K562 (cell line): Measurements from ENCODE around the gene KCTD11. TPM values are rescaled to one million over a fixed set of nuclear protein-coding genes. Genes with fewer than 3 reads are reported as not detected.

Source experiments
- ATAC-seq: fragments of 200-7000 bp; cut with Tn5 transposase; 3 replicates; pipeline ENCODE4 v1.9.1; 2020; ENCODE audit warnings: moderate library complexity
- BruUV-seq: library from RNA; stranded (reverse); fragments of 400-500 nt; replicated peaks from 2 replicates; lab custom pipeline; 2021; lab: Mats Ljungman, UMichigan
- CTCF ChIA-PET: fragments of 300-600 bp; formaldehyde crosslinking; extraction: SDS; loops from one replicate; lab custom pipeline; 2021; ENCODE audit warnings: low intra/inter-chr PET ratio; lab: Yijun Ruan, JAX
- POLR2A ChIA-PET: fragments of 300-600, 350-650 bp; sonication (Branson Sonifier 250); formaldehyde crosslinking; extraction: SDS; loops from one replicate; lab custom pipeline; 2021; ENCODE audit warnings: antibody characterized with exemption, inconsistent platforms; lab: Yijun Ruan, JAX
- DNase-seq, 4 experiments: peaks; one replicate each; pipeline versions ENCODE4 v3.0.0 to v3.0.0-alpha.2; 2011 to 2018; ENCODE audit warnings: low spot score in 3 of 4, mixed read lengths in 3 of 4; ENCODE audit errors: extremely low read depth in 1 of 4
- FAIRE-seq: peaks from 2 replicates; lab custom pipeline; 2011; peaks lifted over from hg19 to GRCh38; lab: Jason Lieb, UNC
- H2AFZ ChIP-seq: 2 replicates; pipeline ENCODE4 v1.6.0; 2011; ENCODE audit warnings: low read depth, low read length, control low read depth, inconsistent platforms
- H3K27ac ChIP-seq: fragments of 200-600 bp; 3 replicates; pipeline ENCODE4 v1.8.0; 2011; ENCODE audit warnings: low read depth, mild to moderate bottlenecking, control low read depth, inconsistent platforms, low read length, moderate library complexity, mixed read lengths; ENCODE audit errors: extremely low read depth
- H3K27me3 ChIP-seq, 2 experiments: fragments of 300-600 bp in 1 of 2; 2 replicates in 1 of 2; 3 replicates in 1 of 2; pipeline versions ENCODE4 v1.6.0 to v1.8.0; 2011; ENCODE audit warnings: inconsistent platforms in 2 of 2, low read length in 2 of 2, mild to moderate bottlenecking in 1 of 2, mixed read lengths in 1 of 2, moderate library complexity in 1 of 2; ENCODE audit not compliant: control insufficient read depth in 2 of 2, insufficient read depth in 2 of 2
- H3K36me3 ChIP-seq: fragments of 300-600 bp; 3 replicates; pipeline ENCODE4 v1.8.0; 2011; ENCODE audit warnings: mild to moderate bottlenecking, low read length, inconsistent platforms; ENCODE audit not compliant: control insufficient read depth, insufficient read depth
- H3K4me1 ChIP-seq, 2 experiments: fragments of 200-600 bp in 1 of 2; replicated peaks in 1 of 2; 2 replicates in 1 of 2; 3 replicates in 1 of 2; pipeline versions ENCODE4 v1.5.1 to v1.8.0; 2011; ENCODE audit warnings: inconsistent platforms in 2 of 2, low read length in 2 of 2, mild to moderate bottlenecking in 1 of 2, mixed read lengths in 1 of 2, moderate library complexity in 1 of 2; ENCODE audit not compliant: control insufficient read depth in 2 of 2, insufficient read depth in 2 of 2
- H3K4me2 ChIP-seq: 2 replicates; pipeline ENCODE4 v1.6.1; 2011; ENCODE audit warnings: low read length, control low read depth, inconsistent platforms, mixed read lengths; ENCODE audit not compliant: insufficient read depth
- H3K4me3 ChIP-seq: fragments of 200-600 bp; sonication (generic), shearing (Covaris generic); 2 replicates; pipeline ENCODE4 v1.5.1; 2016; ENCODE audit warnings: control low read depth, inconsistent platforms
- H3K79me2 ChIP-seq: fragments of 200-600 bp; 3 replicates; pipeline ENCODE4 v1.8.0; 2011; ENCODE audit warnings: low read length, inconsistent platforms; ENCODE audit not compliant: control insufficient read depth, insufficient read depth
- H3K9ac ChIP-seq, 2 experiments: 2 replicates each; pipeline versions ENCODE4 v1.6.0 to v1.6.1; 2011; ENCODE audit warnings: low read depth in 2 of 2, low read length in 2 of 2, control low read depth in 1 of 2, inconsistent platforms in 1 of 2, mild to moderate bottlenecking in 1 of 2, mixed read lengths in 1 of 2; ENCODE audit not compliant: insufficient read depth in 1 of 2
- H3K9me1 ChIP-seq: one replicate; pipeline ENCODE4 v1.6.0; 2011; ENCODE audit warnings: inconsistent platforms, mild to moderate bottlenecking, low read length, moderate library complexity; ENCODE audit not compliant: control insufficient read depth, insufficient read depth
- H3K9me3 ChIP-seq: replicated peaks from 2 replicates; pipeline ENCODE4 v1.5.1; 2011; ENCODE audit warnings: low read depth, low read length, inconsistent platforms; ENCODE audit not compliant: control insufficient read depth, insufficient read depth
- H4K20me1 ChIP-seq: replicated peaks from 2 replicates; pipeline ENCODE4 v1.6.1; 2011; ENCODE audit warnings: low read length, inconsistent platforms, mixed read lengths; ENCODE audit not compliant: control insufficient read depth, insufficient read depth
- HNRNPLL ChIP-seq: fragments of 200-400 bp; formaldehyde crosslinking; IDR thresholded peaks from 2 replicates; pipeline ENCODE4 v1.6.1; 2017; ENCODE audit warnings: low read length, low read depth, mild to moderate bottlenecking; ENCODE audit not compliant: poor library complexity, severe bottlenecking
- SMAD1 ChIP-seq: fragments of 150-350 bp; IDR thresholded peaks from 2 replicates; pipeline ENCODE4 v1.6.1; 2014; ENCODE audit warnings: low read length, low read depth; ENCODE audit not compliant: partially characterized antibody
- USF2 ChIP-seq: sonication (generic); formaldehyde crosslinking; IDR thresholded peaks from 2 replicates; pipeline ENCODE4 v1.5.0; 2020; ENCODE audit warnings: missing genetic modification reagents
- ZNF75A ChIP-seq: fragments of 450-650 bp; formaldehyde crosslinking; IDR thresholded peaks from 2 replicates; pipeline ENCODE4 v1.4.0; 2020; ENCODE audit warnings: mild to moderate bottlenecking
- WGBS: fragments of 100-300 bp; shearing (Covaris generic); methylation state at CpG from one replicate; pipeline ENCODE4 v1.1.6; 2016; ENCODE audit warnings: low coverage, mixed read lengths; ENCODE audit not compliant: insufficient coverage; ENCODE audit errors: missing lambda C conversion rate; 5-methylcytosine and 5-hydroxymethylcytosine counted together
- in situ Hi-C: fragments of 300-500 bp; cut with MboI; formaldehyde crosslinking; loops from 4 replicates; pipeline ENCODE4 v1.15.0; 2018; ENCODE audit warnings: inconsistent platforms, mixed read lengths
- intact Hi-C: fragments of 100-400 bp; cut with micrococcal nuclease; formaldehyde crosslinking; loops from 2 replicates; pipeline ENCODE4 v1.14.2; 2022
- polyA plus RNA-seq, 8 experiments: library from polyadenylated mRNA; depleted of rRNA in 4 of 8; stranded (reverse) in 5 of 8; unstranded in 3 of 8; fragments of >200 nt; fragmentation: Nextera tagmentation in 2 of 8; fragmentation: Illumina TruSeq in 1 of 8; extraction: Ambion mirVana in 2 of 8; extraction: Trizol in 1 of 8; gene quantifications; 2 replicates each; pipeline versions ENCODE4 v1.2.1 to v1.2.3, GENCODE V29; 2011 to 2014; ENCODE audit warnings: inconsistent platforms in 1 of 8, missing spikeins in 1 of 8
- total RNA-seq, 7 experiments: library from RNA; depleted of rRNA in 6 of 7; stranded (reverse); fragments of >200 nt in 6 of 7; fragmentation: Illumina TruSeq in 2 of 7; extraction: Trizol in 2 of 7; gene quantifications; 2 replicates each; pipeline versions ENCODE4 v1.2.1 to v1.2.3, GENCODE V29; 2011 to 2021; ENCODE audit warnings: low replicate concordance in 1 of 7
- TF ChIP-seq, protein P1 (sequence below): fragments of 250-450 bp; sonication (Bioruptor Pico); IDR thresholded peaks from 2 replicates; pipeline ENCODE4 v1.5.0; 2021; ENCODE audit warnings: mild to moderate bottlenecking, moderate library complexity

The KCTD11 gene
- total and polyA plus RNA-seq, 9 of the 15 experiments (the other 6 are each of a cell fraction or from before 2014, with no cell fraction given), result 0.01 to 3.2 (median 2.5) TPM; not detected in 1

DNA sequence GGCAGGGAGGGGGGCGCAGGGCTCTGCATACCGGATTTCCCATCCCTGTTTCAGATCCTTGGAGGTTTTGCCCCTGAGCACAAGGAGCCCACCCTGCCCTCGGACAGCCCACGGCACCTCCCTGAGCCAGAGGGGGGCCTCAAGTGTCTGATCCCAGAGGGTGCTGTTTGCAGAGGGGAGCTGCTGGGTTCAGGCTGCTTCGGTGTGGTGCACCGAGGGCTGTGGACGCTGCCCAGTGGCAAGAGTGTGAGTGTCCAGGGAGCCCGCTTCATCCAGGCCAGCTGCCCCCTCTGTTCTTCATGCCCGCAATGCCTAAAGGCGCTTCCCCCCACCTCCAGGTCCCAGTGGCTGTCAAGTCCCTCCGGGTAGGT is 31.4 kb downstream of the KCTD11 start:
- H3K4me3 ChIP-seq, result no peak overlapping the region
- intact Hi-C loops, result no loop called here
- no TSS peak for BruUV-seq
- peaks cover 8 to 18% of the 10 kb centered on the region in 2 experiments; a peak in 4 of 5 replicates for H3K4me1 ChIP-seq
- DNase-seq, result no peak
- ChIA-PET POLR2A (no interaction called here), CTCF (no interaction called here)
- peaks cover 2% of the 10 kb centered on the region; the same call in 1 of the 2 replicates for H3K9me3 ChIP-seq
- no peak for ATAC-seq
- no peaks in the 10 kb centered on the region for H3K9me1 ChIP-seq
- no peaks in the 10 kb centered on the region for H3K27me3 ChIP-seq
- no peaks in the 10 kb centered on the region for H3K36me3 ChIP-seq
- H3K9ac ChIP-seq, result no peak overlapping the region
- H3K4me2 ChIP-seq, result no peak overlapping the region
- H3K27ac ChIP-seq, result no peak overlapping the region
- 94% methylated on average over 5 of the region's 11 CpGs for WGBS
- in situ Hi-C loops, result no loop called here
- TF ChIP-seq, protein P1, sequence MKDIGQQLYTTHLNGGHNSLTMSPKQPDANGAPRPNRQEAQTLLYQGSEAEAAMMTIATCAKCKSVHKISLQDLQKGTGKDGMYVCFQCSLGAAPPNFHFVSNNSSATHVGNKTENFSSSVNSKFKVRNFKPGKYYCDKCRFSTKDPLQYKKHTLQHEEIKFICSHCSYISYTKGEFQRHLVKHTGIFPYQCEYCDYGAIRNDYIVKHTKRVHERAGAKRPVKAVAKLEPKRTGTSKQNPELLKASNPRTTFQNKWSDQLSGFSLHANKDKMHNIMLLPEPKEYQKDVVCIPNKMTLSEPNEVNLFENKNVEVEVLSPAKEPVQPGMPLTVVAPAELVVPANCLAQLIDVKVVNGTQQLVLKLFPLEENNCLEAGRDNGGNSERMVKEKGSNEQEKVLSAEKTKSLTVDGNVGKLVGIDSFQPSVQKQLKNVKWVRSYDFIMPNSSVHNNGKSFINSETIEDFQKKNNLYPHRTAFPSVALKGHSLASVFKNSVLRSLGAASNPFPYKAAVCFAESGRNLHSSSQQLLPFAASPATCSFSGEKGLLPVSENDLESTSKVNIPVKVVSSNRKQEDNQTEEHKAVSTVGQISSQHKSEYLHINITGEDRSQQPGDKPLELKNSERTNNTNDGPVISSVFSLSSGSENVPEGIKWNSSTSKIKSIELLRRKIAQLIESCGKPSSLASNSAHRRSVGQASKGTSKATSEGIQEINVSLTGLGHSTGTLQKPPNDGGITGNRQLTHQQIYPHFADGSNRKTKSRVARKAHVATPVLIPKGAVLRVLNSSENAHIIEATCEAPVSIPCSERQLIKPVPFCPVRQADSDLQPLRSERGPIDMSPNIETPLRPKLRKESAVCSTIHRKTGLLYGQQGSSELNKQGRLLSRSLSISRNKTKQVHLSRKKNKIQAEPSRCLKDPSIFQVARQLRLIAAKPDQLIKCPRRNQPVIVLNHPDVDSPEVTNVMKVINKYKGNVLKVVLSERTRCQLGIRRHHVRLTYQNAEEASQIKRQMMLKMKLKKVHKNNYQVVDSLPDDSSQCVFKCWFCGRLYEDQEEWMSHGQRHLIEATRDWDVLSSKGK, result no peak
- no peak for TF ChIP-seq USF2 (CRISPR knock-in tag)
- TF ChIP-seq SMAD1, result no peak
- no peak for TF ChIP-seq ZNF75A
- TF ChIP-seq HNRNPLL, result no peak
- no peak for FAIRE-seq
- H2AFZ ChIP-seq, result no peak overlapping the region
- H4K20me1 ChIP-seq, result no peaks in the 10 kb centered on the region
- H3K79me2 ChIP-seq, result no peaks in the 10 kb centered on the region; the same call in 2 of the 3 replicates
